ENCODE measurements around the gene GP2.

- TF ChIP-seq PKNOX1 (IDR thresholded peaks at IDR 0.05) = no peak
- TF ChIP-seq ZNF384 (IDR thresholded peaks at IDR 0.05) = no peak
- TF ChIP-seq FOXA1 (IDR thresholded peaks at IDR 0.05) = no peak
- no peak for TF ChIP-seq TARDBP (IDR thresholded peaks at IDR 0.05)
These were observed 36.7 kb upstream of the GP2 start for GRCh38 chr16:20364051-20364450.

Data from HEK293T (cell line).